MM.1S (cell line): ENCODE data around the gene ALPP.
"Not testable (repeated sequence)": the region's sequence is repeated elsewhere in the genome, so short reads cannot be mapped to it uniquely, and the experiment has no call there.

Experiments
- EZH2 ChIP-seq: fragments of 300-600 bp; sonication (generic); optimal IDR thresholded peaks from 2 replicates; pipeline ENCODE3; 2017; ENCODE audit warnings: low read depth, mild to moderate bottlenecking, antibody characterized with exemption, low read length, mixed read lengths
- EZH2phosphoT487 ChIP-seq: fragments of 300-600 bp; sonication (generic); IDR thresholded peaks from 2 replicates; pipeline ENCODE4 v1.6.1; 2018; ENCODE audit warnings: antibody characterized with exemption, low read length
- TF ChIP-seq, protein P1 (sequence below): fragments of 300-600 bp; sonication (generic); IDR thresholded peaks from 2 replicates; pipeline ENCODE4 v1.5.1; 2016; ENCODE audit warnings: antibody characterized with exemption, low read length, mixed read lengths

- TF ChIP-seq, protein P1, sequence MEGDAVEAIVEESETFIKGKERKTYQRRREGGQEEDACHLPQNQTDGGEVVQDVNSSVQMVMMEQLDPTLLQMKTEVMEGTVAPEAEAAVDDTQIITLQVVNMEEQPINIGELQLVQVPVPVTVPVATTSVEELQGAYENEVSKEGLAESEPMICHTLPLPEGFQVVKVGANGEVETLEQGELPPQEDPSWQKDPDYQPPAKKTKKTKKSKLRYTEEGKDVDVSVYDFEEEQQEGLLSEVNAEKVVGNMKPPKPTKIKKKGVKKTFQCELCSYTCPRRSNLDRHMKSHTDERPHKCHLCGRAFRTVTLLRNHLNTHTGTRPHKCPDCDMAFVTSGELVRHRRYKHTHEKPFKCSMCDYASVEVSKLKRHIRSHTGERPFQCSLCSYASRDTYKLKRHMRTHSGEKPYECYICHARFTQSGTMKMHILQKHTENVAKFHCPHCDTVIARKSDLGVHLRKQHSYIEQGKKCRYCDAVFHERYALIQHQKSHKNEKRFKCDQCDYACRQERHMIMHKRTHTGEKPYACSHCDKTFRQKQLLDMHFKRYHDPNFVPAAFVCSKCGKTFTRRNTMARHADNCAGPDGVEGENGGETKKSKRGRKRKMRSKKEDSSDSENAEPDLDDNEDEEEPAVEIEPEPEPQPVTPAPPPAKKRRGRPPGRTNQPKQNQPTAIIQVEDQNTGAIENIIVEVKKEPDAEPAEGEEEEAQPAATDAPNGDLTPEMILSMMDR = not testable (repeated sequence)
- TF ChIP-seq EZH2phosphoT487, EZH2: not testable (repeated sequence)
These were observed 46.2 kb upstream of the ALPP start for GRCh38 chr2:232332244-232332939.
